ENCODE data around the gene SDF4.

SDF4 gene, protein sequence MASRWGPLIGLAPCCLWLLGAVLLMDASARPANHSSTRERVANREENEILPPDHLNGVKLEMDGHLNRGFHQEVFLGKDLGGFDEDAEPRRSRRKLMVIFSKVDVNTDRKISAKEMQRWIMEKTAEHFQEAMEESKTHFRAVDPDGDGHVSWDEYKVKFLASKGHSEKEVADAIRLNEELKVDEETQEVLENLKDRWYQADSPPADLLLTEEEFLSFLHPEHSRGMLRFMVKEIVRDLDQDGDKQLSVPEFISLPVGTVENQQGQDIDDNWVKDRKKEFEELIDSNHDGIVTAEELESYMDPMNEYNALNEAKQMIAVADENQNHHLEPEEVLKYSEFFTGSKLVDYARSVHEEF

DNA sequence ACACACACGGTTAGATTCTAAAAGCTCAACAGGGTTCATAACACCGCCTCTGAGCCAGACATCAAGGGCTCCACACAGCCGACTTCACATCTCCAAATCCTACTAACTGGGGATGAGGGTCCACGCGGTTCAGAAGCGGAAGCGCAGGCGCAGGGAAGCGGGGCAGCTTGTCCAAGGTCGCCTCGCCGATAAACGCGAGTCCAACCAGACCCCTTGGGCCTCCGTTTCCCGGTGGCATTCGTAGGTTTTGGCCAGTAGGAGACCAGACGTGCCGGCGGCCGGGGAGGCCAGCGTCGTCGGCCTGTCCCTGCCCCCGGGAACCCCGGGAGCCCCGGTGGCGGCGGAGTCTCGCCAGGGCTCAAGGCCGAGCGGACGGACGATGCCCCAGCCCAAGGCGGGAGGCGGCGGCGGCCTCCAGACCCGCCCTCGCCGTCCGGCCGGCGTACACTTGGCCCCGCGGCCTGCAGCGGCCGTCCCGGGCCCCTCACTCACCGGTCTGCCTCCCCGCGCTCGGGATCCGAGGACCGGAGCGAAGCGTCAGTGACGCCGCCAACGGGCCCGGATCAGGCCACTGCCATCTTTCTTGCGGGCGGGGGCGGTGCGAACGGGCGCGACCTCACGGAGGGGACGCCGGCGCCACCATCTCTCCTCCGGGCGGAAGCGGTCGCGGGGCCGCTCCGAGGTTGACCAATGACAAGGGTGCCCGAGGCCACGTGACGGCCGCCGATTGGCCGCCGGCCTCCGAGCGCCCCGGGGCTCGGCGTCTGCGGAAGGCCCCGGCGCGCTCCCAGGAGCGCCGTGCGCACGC lies at the start of gene SDF4:
TSS of gene SDF4 (minus strand) at position 602 of the 808 bp plus-strand sequence. CDS start 3,229 bp downstream, outside the sequence.
- peak; percentile 100 for DNase-seq (ENCODE audit: low spot score)

DNA sequence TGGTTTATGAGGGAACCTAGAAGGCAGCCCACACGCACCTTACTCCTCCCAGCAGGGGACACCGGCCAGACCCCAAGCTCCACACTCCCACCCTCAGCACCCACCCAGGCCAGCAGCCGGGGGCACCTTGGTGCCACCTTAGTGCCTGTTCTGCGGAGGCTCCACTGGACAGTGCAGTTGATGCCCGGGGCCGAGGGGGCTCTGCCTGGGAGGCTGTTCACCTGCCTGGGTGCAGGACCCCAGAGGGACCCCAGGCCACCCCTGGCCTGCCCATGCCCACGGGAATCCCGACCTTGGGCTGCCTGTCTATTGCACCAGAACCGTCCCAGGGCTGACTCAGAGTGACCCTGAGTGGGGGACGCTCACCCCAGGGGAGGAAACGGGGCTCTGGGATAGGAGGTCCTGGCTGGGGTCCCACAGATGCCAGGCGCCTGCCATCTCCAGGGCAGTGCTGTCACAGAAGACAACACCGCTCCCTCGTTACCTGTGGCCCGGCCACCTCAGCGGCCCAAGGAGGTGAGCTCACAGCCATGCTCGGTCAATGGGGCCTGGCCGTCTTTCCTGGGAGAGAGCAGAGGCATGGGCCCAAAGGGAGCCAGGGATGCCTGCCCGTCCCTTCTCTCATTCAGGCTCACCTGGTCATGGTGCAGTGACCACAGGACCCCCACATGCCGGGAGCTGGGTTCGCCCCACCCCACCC lies 49.1 kb upstream of the SDF4 start:
- DNase-seq (ENCODE audit: low spot score), result no peak

DNA sequence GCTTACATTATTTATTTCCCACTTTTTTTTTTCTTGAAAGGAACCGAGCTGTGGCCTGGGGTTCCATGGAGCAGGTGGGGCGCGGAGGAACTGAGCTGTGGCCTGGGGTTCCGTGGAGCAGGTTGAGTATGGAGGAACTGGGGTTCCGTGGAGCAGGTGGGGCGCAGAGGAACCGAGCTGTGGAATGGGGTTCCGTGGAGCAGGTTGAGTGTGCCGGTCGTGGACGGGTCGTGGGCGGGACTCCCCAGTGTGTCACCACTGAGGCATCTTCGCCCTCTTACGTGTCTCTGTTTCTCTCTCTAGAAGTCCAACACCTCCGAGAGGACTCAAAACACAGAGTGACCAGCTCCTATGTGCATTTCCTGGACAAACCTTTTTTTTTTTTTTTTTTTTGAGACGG lies 47.2 kb upstream of the SDF4 start:
- DNase-seq (ENCODE audit: low spot score), result no peak

DNA sequence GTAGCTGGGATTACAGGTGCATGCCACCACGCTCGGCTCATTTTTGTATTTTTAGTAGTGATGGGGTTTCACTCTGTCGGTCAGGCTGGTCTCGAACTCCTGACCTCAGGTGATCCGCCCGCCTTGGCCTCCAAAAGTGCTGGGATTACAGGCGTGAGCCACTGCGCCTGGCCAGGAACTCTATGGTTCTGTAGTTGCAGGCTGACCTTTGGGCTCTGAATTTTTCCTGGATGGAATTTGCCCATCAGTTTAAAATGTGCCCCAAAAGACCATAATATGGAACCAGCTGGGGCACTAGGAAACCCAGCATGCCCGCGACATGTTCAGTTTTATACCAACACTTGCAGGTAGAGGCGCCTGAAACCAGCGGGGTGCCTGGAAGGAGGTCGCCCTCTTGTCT lies 46.8 kb upstream of the SDF4 start:
- no peak for DNase-seq (ENCODE audit: low spot score)

DNA sequence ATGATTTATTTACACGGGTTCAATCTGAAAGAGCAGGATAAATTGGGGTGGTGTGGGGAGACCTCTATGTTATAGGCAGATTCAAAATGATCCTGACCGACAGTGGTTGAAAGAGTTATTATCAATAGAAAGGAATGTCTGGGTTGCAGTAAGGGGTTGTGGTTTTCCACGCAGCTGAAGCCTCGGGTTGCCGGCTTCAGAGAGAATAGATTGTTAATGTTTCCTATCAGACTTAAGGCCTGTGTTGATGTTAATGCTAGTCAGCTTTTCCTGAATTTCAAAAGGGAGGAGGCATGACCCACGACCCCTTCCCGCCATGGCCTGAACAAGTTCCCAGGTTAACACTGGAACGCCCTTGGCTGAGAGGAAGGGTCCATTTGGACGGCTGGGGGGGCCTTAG lies 44.0 kb upstream of the SDF4 start:
- DNase-seq (ENCODE audit: low spot score), result no peak

DNA sequence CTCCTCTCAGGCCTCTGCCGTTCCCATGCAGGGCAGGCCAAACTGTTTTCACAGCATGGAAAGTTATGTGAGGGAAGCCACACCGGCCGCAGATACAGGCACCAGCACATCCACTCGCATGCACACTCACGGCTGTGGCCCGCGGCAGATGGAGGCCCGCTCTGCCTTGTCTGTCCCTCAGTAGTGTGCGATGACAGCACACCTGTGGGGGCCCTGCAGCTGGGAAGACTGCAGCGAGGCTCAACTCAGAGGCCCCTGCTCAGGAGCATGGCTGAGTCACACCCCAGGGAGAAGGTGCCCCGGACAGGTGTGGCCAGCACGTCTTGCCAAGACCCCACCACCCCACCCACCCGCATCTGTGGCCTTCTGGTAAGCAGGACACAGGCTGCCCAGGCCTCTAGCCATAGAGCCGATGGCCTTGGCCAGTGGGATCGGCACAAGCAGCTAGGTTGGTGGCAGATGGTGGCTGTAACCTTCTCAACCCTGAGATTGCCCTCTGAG lies 43.2 kb upstream of the SDF4 start:
- no peak for DNase-seq (ENCODE audit: low spot score)

DNA sequence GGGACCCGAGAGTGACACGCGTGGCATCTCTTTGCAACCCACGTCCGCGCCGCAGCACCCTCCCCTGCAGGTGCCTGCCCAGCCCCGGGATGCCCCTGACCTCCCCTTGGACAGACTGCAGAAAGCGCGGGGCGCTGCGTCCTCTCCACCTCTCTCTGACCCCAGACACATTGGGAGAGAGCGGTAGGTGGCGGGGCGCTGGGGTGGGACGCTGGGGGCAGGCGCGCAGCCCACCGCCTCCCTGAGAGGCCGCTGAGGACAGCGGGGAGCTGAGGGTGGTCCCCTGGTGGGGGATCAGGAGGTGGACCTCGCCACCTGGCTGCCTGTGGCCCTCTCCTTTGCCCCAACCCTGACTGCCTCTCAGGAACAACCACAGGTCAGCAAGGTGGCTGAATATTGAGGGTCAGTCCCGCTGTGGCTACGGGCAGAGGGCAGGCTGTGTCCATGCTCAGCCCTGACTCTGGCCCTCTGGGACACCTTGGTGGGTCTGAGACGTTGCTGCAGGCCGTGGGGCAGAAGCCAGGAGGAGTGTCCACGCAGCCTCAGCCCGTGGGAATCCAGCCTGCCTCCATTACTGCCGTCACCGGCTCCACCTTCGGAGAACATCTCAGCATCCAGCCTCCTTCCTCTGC lies 42.6 kb upstream of the SDF4 start:
- DNase-seq (ENCODE audit: low spot score), result no peak

DNA sequence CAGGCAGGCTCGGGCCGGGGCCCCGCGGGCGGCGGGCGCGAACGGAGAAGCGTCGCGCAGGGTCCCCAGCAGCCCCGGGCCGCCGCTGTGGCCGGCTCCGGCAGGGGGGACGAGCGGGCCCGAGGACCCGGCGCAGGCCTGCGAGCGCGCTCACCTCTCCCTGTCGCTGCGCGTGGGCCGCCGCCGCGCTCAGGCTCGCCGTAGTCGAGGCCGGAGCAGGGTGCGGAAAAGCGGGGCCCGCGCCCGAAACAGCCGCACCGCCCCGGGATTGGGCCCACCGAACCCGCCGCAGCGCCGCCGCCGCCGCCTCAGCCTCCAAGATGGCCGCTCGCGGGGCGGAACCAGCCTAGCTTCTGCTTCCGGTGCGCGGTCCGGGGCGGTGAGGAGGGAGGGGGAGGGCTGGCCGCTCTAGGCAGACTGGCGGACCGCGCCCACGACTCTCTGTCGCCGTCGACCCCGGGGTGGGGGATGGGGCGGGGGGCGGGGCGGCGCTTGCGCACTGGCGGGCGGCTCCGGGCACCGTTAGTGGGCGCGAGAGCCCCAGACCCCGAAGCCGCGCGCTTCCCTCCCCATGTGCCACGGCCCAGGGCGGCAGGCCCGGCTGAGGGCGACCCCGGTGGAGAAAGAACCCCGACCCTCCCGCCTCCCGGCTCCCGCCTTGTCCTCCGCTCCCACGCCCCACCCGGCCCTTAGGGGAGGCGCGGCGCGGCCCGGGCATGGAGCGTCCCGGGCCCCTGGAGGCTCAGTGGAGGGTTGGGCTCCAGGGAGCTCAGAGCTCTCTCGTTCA lies 41.9 kb upstream of the SDF4 start, which contains the start of gene UBE2J2:
TSS of gene UBE2J2 (minus strand) at position 343 of the 787 bp plus-strand sequence. CDS start 5,862 bp downstream, outside the sequence.
- peak; percentile 99 for DNase-seq (ENCODE audit: low spot score)

DNA sequence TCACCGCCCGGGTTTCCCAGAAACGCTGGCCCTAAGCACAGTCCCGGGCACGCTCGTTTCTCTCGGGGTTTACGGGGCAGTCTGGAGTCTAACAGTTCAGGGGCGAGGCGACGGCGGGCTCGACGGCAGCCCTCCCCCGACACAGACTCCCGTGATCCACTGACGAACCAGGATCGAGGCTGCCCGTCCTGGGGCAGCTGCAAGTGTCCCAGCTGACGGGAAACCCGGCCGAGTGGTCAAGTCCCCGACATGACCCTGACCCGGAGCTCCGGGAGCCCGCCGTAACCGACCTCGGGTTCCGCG lies 41.4 kb upstream of the SDF4 start:
- DNase-seq (ENCODE audit: low spot score), result peak; percentile 31

DNA sequence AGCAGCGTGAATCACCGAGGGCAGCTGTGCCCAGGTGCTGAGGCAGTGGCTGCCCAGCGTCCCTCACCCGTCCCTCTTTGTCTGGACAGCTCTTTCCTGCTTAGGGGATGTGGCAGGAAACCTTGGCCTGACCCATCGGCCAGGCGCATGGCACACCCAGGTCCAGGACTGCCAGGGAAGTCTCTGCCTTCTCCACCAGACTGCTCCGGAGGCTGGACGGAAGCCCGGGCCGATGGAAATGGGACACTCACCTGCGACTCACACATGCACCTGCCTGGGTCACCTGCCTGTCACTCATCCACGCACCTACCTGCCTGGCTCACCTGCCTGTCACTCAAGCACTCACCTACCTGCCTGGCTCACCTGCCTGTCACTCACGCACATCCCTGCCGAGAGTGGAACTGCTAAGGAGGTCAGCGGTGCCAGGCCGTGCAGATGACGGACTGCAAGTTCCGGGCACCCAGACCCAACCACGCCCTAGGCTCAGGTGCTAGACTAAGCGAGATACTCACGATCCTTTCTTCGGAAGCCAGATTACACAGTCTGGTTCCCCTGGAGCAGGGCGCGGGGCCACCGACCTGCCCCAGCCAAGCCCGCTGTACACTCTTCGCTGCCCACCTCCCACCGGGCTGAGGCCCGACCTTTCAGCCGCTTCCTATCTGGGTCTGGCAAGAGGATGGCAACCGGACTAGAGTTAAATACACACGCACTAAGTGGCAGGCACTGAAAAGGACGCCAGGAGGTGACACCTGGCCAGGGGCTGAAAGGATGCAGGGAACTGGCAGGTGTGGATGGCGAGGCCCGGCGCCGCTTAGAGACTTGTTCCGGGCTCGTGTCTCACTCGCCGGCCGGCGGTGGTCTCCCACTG lies 40.8 kb upstream of the SDF4 start:
- no peak for DNase-seq (ENCODE audit: low spot score)

DNA sequence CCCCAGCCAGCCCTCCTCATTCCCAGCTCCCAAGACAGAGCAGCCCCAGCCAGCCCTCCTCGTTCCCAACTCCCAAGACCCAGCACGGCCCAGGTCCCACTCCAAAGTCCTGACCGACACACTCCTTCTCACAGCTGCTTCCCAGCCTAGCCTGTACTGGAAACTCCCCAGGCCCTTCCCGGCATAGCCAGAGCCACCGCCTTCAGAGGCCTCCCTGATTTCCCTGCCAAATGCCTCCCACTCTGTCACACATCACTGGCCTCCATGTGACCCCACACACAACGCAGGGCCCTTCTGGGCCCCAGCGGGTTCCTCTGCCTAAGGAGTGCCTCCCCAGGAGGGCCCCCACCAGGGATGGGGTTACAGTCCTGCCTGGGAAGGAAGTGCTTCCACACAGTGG lies 39.0 kb upstream of the SDF4 start:
- DNase-seq (ENCODE audit: low spot score), result peak; percentile 75

DNA sequence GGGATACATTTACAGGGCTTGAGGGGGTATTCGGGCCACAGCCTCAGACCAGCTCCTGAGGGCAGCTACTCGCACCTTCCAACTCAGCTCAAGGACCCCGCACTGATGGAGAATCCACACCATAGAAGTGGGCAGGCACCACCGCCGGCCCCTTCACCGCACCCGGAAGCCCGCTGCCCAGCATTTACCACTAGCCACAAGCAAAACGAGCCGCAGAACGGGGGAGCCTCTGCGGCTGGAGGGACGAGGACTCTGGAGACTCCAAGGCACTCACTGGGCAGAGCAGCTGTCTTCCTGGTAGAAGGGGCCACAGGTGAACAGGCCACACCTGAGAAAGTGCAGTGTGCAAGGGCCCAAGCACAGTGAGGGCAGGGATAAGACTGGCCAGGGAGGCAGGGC lies 36.5 kb upstream of the SDF4 start:
- DNase-seq (ENCODE audit: low spot score), result no peak

DNA sequence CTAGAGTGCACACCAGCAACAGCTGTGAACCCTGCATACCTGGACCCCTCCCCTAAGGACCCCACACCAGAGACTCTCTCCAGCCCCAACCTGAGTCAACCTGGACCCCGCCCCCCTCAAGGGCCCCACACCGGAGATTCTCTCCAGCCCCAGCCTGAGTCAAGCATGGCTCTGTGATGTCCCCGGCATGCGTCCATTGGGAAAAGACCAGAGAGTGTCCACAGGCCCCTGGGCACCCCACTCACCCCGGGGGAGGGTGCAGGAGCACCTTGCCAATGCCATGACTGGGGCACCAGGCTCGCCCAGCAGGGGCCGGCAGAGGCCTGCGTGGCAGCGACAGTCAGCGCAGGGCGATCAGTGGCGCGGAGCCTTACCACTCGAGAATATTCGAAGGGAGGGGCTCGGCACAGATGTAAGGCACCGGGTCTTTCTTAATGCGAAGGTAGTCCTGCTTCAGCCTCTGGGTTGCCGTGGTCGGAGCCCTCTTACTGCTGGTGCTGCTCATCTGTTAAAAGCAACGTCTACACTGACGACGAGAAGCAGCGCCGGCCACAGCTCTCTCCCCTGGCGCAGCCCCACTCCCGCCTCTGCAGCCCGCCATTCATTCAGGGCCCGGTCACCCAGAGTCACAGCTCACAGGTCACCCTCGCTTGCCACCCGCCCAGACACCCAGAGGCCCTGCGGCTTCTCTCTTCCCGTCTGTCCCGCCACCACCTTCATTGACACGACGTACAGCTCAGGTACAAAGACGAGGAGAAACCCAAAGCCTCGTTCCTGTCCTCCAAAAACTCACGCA lies 35.9 kb upstream of the SDF4 start:
- no peak for DNase-seq (ENCODE audit: low spot score)

DNA sequence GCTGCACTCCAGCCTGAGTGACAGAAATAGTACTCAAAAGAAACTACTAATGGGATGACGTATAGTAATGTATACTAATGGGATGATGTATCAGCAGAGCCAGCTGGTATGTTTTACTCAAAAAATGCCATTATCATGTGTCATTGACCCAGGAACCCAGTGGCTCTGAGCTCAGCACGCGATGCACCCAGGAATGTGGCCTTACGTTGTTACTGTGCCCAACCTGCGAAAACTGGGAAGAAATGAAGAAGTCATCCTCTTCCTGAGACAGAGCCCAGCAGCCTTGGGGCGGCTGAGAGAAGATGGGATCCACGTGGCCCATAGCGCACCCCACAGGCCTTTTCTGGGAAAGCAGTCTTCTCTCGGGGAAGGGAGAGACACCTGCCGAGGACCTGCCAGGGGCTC lies 33.1 kb upstream of the SDF4 start:
- peak; percentile 90 for DNase-seq (ENCODE audit: low spot score)

DNA sequence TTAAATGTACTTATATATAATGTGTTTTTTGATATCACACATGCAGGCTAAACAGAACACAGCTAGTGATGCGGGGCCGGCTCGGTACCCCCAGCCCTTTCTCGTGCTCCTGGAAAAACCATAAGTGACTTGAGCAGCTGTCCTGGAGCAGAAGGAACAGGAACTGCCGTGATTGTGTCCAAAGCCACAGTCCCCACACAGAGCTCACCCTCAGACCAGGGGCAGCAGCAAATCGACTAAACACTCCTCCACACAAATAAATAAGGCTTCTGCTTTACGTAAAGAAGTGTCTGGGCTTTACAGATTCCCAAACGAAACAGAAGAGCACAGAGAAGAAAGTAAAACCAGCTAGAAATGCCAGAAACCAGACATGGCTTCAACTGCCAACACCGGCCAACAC lies 32.2 kb upstream of the SDF4 start:
- DNase-seq (ENCODE audit: low spot score), result no peak

DNA sequence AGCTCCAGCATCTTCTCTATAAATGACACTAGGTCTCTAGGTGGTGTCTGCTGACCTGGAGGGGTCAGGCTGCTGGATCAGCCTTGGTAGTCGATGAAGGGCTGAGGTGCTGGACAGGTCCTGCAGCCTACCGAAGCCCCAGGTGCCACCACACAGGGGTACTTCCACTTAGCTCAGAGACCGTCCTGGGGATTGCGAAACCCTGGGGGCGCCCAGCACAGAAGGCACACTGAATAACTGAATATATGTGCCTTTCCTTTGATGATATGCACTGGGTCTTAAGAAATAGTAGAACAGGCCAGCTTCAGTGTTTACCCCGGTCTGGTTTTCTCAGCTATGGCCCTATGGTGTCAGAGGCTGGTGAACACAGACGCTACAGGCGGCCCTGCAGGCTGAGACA lies 31.0 kb upstream of the SDF4 start:
- DNase-seq (ENCODE audit: low spot score), result no peak

DNA sequence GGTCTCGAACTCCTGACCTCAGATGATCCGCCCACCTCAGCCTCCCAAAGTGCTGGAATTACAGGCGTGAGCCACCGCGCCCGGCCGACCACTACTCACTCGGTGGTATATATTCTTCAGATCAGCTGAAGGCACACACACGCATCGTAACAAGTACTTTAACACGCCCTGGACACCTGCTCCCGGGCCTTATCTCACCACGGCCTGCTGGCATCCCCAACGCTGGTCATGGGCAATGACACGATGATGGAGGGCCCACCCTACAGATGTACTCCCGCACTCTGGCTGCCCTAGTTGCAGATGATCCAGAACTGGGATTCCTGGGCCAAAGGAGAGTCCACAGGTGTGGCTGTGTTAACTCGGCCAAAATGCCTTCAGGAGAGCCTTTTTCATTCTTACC lies 30.3 kb upstream of the SDF4 start:
- no peak for DNase-seq (ENCODE audit: low spot score)

DNA sequence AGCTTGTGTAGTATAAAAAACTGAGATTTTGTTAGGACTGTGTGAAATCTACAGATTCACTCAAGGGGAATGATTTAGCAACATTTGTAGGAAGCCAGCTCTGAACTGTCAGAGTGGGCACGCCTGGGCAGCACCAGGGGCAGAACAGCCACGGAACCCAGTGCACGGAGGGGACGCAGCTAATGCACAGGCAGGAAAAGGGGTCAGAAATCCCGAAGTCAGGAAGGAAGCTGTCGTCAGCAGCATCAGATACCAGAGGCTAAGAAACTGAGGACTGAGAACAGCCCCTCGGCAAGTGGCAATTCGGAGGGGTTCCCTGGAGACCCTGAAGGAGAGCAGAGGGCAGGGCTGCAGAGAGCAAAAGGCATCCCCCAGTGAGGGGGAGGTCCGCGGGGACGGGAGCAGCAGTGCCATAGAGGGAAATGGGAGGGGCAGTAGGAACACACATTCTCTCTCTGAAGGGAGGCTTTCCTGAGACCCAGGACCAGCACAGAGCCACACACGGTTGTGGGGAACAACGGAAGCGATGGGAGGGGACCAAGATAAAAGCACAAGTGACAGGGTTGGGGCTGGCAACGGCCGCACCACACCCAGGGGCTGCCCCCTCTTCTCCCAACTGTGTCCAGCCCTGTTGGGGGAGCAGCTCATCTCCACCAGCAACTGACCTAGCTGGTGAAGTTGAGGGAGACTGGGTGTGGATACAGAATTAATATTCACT lies 29.2 kb upstream of the SDF4 start:
- DNase-seq (ENCODE audit: low spot score), result no peak

Measured in GM03348 (cell line).